IMR-90 (cell line): ENCODE results near the gene DPYSL5. TPM values are rescaled to one million over a fixed set of nuclear protein-coding genes. Genes with fewer than 3 reads are reported as not detected.

ENCODE experiments used
- ATAC-seq: fragments of 200-7000 bp; cut with Tn5 transposase; 2 replicates; pipeline ENCODE4 v1.9.1; 2020; ENCODE audit warnings: low read depth, mild to moderate bottlenecking, moderate library complexity
- BruUV-seq: library from RNA; stranded (reverse); fragments of 400-500 nt; replicated peaks from 2 replicates; lab custom pipeline; 2021; lab: Mats Ljungman, UMichigan
- CTCF ChIA-PET: fragments of 300-600 bp; formaldehyde crosslinking; extraction: SDS; loops from one replicate; lab custom pipeline; 2021; ENCODE audit warnings: antibody characterized with exemption; lab: Yijun Ruan, JAX
- POLR2A ChIA-PET: fragments of 300-600 bp; sonication (Branson Sonifier 250); formaldehyde crosslinking; loops from one replicate; lab custom pipeline; 2022; ENCODE audit warnings: antibody characterized with exemption; ENCODE audit not compliant: unreplicated experiment; lab: Charles Lee
- DNase-seq: peaks from one replicate; pipeline ENCODE4 v3.0.0; 2013
- H2AFZ ChIP-seq: replicated peaks from 2 replicates; pipeline ENCODE3; 2013; ENCODE audit warnings: low read length, mild to moderate bottlenecking; ENCODE audit not compliant: poor library complexity
- H2AK5ac ChIP-seq: 2 replicates; pipeline ENCODE4 v1.6.1; 2013; ENCODE audit warnings: low read depth, low read length, inconsistent platforms
- H2AK9ac ChIP-seq: replicated peaks from 2 replicates; pipeline ENCODE3; 2013; ENCODE audit warnings: mild to moderate bottlenecking, low read depth, low read length, moderate library complexity; ENCODE audit not compliant: poor library complexity
- H2BK120ac ChIP-seq: 2 replicates; pipeline ENCODE4 v1.6.1; 2013; ENCODE audit warnings: low read depth, low read length, inconsistent platforms
- H2BK15ac ChIP-seq: 3 replicates; pipeline ENCODE4 v1.6.1; 2013; ENCODE audit warnings: low read depth, low read length, inconsistent platforms
- H2BK20ac ChIP-seq: 2 replicates; pipeline ENCODE4 v1.6.1; 2013; ENCODE audit warnings: low read depth, mild to moderate bottlenecking, inconsistent platforms, low read length, moderate library complexity
- H2BK5ac ChIP-seq: 2 replicates; pipeline ENCODE4 v1.6.1; 2013; ENCODE audit warnings: mild to moderate bottlenecking, low read depth, low read length, inconsistent platforms; ENCODE audit not compliant: poor library complexity, severe bottlenecking
- H3K14ac ChIP-seq: replicated peaks from 2 replicates; pipeline ENCODE4 v1.6.1; 2013; ENCODE audit warnings: low read depth, low read length, inconsistent platforms
- H3K18ac ChIP-seq: 2 replicates; pipeline ENCODE4 v1.6.1; 2013; ENCODE audit warnings: low read depth, low read length, control low read depth
- H3K23ac ChIP-seq: 2 replicates; pipeline ENCODE4 v1.6.1; 2013; ENCODE audit warnings: low read depth, low read length, inconsistent platforms
- H3K27ac ChIP-seq: 2 replicates; pipeline ENCODE4 v1.5.1; 2013; ENCODE audit warnings: mild to moderate bottlenecking, control low read depth, low read length; ENCODE audit not compliant: insufficient read depth
- H3K27me3 ChIP-seq: 2 replicates; pipeline ENCODE4 v1.6.1; 2013; ENCODE audit warnings: low read length; ENCODE audit not compliant: control insufficient read depth, insufficient read depth
- H3K36me3 ChIP-seq: 2 replicates; pipeline ENCODE4 v1.6.1; 2013; ENCODE audit warnings: low read length, mixed read lengths; ENCODE audit not compliant: control insufficient read depth, insufficient read depth
- H3K4ac ChIP-seq: 2 replicates; pipeline ENCODE4 v1.6.1; 2013; ENCODE audit warnings: low read depth, low read length, inconsistent platforms
- H3K4me1 ChIP-seq: 2 replicates; pipeline ENCODE4 v1.6.1; 2013; ENCODE audit warnings: low read length, mixed read lengths; ENCODE audit not compliant: control insufficient read depth, insufficient read depth
- H3K4me2 ChIP-seq: 2 replicates; pipeline ENCODE4 v1.6.1; 2013; ENCODE audit warnings: low read depth, mild to moderate bottlenecking, control low read depth, low read length, moderate library complexity
- H3K4me3 ChIP-seq: 2 replicates; pipeline ENCODE4 v1.5.1; 2013; ENCODE audit warnings: low read depth, mild to moderate bottlenecking, control low read depth, low read length, moderate library complexity; ENCODE audit not compliant: insufficient read depth
- H3K56ac ChIP-seq: 2 replicates; pipeline ENCODE4 v1.6.1; 2013; ENCODE audit warnings: low read length, inconsistent platforms; ENCODE audit not compliant: insufficient read depth; ENCODE audit errors: extremely low read depth
- H3K79me1 ChIP-seq, 2 experiments: 2 replicates each; pipeline ENCODE4 v1.6.1; 2013; ENCODE audit warnings: low read length in 2 of 2, inconsistent platforms in 1 of 2, low read depth in 1 of 2
- H3K9ac ChIP-seq: 2 replicates; pipeline ENCODE4 v1.6.1; 2013; ENCODE audit warnings: low read depth, low read length, control low read depth
- H3K9me1 ChIP-seq: 2 replicates; pipeline ENCODE4 v1.6.1; 2013; ENCODE audit warnings: low read length, inconsistent platforms; ENCODE audit not compliant: insufficient read depth
- H3K9me3 ChIP-seq: 2 replicates; pipeline ENCODE4 v1.6.1; 2013; ENCODE audit warnings: low read length; ENCODE audit not compliant: control insufficient read depth, insufficient read depth
- H4K20me1 ChIP-seq: 2 replicates; pipeline ENCODE4 v1.6.1; 2013; ENCODE audit warnings: low read length, inconsistent platforms; ENCODE audit not compliant: insufficient read depth
- H4K5ac ChIP-seq: 2 replicates; pipeline ENCODE4 v1.6.1; 2013; ENCODE audit warnings: mild to moderate bottlenecking, low read depth, low read length, control low read depth
- H4K8ac ChIP-seq, 2 experiments: 2 replicates each; pipeline ENCODE4 v1.6.1; 2013; ENCODE audit warnings: low read depth in 2 of 2, low read length in 2 of 2, control low read depth in 1 of 2, inconsistent platforms in 1 of 2
- H4K91ac ChIP-seq: 2 replicates; pipeline ENCODE4 v1.6.1; 2013; ENCODE audit warnings: low read depth, low read length, inconsistent platforms; ENCODE audit not compliant: insufficient read depth
- CHD1 ChIP-seq: IDR thresholded peaks from 2 replicates; pipeline ENCODE4 v1.6.1; 2012; ENCODE audit warnings: low read depth, low read length, improper control_type of control experiment
- CTCF ChIP-seq: conservative IDR thresholded peaks from 2 replicates; pipeline ENCODE4 v1.5.1; 2012; ENCODE audit warnings: mild to moderate bottlenecking, low read depth, low read length, improper control_type of control experiment
- MXI1 ChIP-seq: IDR thresholded peaks from 2 replicates; pipeline ENCODE4 v1.6.1; 2012; ENCODE audit warnings: low read depth, mild to moderate bottlenecking, low read length, moderate library complexity, borderline replicate concordance
- RAD21 ChIP-seq: IDR thresholded peaks from 2 replicates; pipeline ENCODE4 v1.6.1; 2012; ENCODE audit warnings: low read length, improper control_type of control experiment
- SMC3 ChIP-seq: fragments of 150-350 bp; IDR thresholded peaks from 2 replicates; pipeline ENCODE4 v1.6.1; 2016; ENCODE audit warnings: low read depth, mild to moderate bottlenecking, antibody characterized with exemption, low read length, moderate library complexity
- WGBS, 2 experiments: methylation state at CpG; one replicate each; pipeline versions ENCODE4 v1.1.5 to v1.1.7; 2013; ENCODE audit warnings: missing lambda C conversion rate in 2 of 2; ENCODE audit not compliant: insufficient read length in 1 of 2; ENCODE audit errors: extremely low coverage in 2 of 2; 5-methylcytosine and 5-hydroxymethylcytosine counted together
- dilution Hi-C: fragments of 300-500 bp; cut with HindIII; formaldehyde crosslinking; loops from one replicate; pipeline ENCODE4 v1.14.3; 2018; ENCODE audit warnings: low sequenced_read_pairs; ENCODE audit not compliant: unreplicated experiment
- in situ Hi-C: fragments of 300-500 bp; cut with MboI; formaldehyde crosslinking; loops from 3 replicates; pipeline ENCODE4 v1.14.3; 2019; ENCODE audit warnings: low sequenced_read_pairs, inconsistent platforms, mixed read lengths
- intact Hi-C: fragments of 100-400 bp; cut with micrococcal nuclease; formaldehyde crosslinking; loops from 2 replicates; pipeline ENCODE4 v1.10.0; 2022
- polyA plus RNA-seq, 3 experiments: library from polyadenylated mRNA; depleted of rRNA; stranded (reverse); fragments of >200 nt; gene quantifications; 2 replicates each; pipeline ENCODE4 v1.2.3, GENCODE V29; 2012; ENCODE audit warnings: low replicate concordance in 1 of 3
- total RNA-seq: library from RNA; depleted of rRNA; stranded (reverse); fragments of >200 nt; gene quantifications from 2 replicates; pipeline ENCODE4 v1.2.3, GENCODE V29; 2012

DPYSL5 gene
- total and polyA plus RNA-seq, 2 of the 4 experiments (the other 2 are of a cell fraction) = not detected

DNA sequence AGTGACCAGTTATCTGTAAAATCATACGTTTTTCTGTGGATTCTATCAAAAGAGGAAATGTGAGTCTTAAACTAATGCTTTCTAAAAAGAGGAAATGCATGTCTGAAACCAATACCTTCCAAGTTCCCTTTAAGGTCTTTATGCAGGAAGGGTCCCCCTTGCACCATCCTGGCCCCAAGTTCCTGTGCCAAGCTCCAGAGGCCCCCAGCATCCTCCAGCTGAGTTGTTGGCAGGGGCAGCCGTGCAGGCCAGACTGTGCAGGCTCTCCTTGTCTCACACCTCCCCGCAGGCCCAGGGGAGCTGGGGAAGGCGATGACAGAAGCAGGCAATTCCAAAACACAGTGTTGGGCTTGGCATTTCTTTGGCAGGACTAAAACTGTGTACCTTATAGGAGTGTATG lies 39.2 kb downstream of the DPYSL5 start:
- no TSS peak for BruUV-seq
- Histone ChIP-seq H3K27me3 (peaks cover 68% of the 10 kb centered on the region), H3K4me2 (no peak overlapping the region), H2BK5ac (no peak overlapping the region), H3K18ac (no peak overlapping the region), H3K36me3 (no peaks in the 10 kb centered on the region), H2AK9ac (no peak overlapping the region), H4K5ac (no peak overlapping the region), H2BK20ac (no peak overlapping the region), H4K20me1 (no peaks in the 10 kb centered on the region; the same call in none of the 2 replicates), H3K9me1 (no peaks in the 10 kb centered on the region; the same call in 1 of the 2 replicates), H3K4me3 (no peak overlapping the region), H4K8ac (no peak overlapping the region), H3K9ac (no peak overlapping the region), H3K23ac (no peak overlapping the region), H3K4me1 (no peaks in the 10 kb centered on the region), H2AFZ (no peak overlapping the region), H3K4ac (no peak overlapping the region), H3K9me3 (no peaks in the 10 kb centered on the region), H3K27ac (no peak overlapping the region), H4K91ac (no peak overlapping the region), H3K79me1 (no peaks in the 10 kb centered on the region), H2BK15ac (no peak overlapping the region), H2AK5ac (no peak overlapping the region), H3K56ac (no peak overlapping the region), H3K14ac (no peak overlapping the region), H2BK120ac (no peak overlapping the region)
- no peak for DNase-seq
- dilution Hi-C loops (no loop called here), in situ Hi-C loops (no loop called here), intact Hi-C loops (no loop called here)
- POLR2A ChIA-PET = no interaction called here
- CTCF ChIA-PET = no interaction called here
- WGBS, 2 experiments = no CpG with 5 or more reads among the region's 4 CpGs
- no peak for ATAC-seq
- no peak for TF ChIP-seq RAD21
- TF ChIP-seq CTCF = no peak
- TF ChIP-seq CHD1 = no peak
- TF ChIP-seq MXI1 = no peak
- TF ChIP-seq SMC3 = no peak
